ENCODE results near the gene ROR1.

The ROR1 gene

DNA sequence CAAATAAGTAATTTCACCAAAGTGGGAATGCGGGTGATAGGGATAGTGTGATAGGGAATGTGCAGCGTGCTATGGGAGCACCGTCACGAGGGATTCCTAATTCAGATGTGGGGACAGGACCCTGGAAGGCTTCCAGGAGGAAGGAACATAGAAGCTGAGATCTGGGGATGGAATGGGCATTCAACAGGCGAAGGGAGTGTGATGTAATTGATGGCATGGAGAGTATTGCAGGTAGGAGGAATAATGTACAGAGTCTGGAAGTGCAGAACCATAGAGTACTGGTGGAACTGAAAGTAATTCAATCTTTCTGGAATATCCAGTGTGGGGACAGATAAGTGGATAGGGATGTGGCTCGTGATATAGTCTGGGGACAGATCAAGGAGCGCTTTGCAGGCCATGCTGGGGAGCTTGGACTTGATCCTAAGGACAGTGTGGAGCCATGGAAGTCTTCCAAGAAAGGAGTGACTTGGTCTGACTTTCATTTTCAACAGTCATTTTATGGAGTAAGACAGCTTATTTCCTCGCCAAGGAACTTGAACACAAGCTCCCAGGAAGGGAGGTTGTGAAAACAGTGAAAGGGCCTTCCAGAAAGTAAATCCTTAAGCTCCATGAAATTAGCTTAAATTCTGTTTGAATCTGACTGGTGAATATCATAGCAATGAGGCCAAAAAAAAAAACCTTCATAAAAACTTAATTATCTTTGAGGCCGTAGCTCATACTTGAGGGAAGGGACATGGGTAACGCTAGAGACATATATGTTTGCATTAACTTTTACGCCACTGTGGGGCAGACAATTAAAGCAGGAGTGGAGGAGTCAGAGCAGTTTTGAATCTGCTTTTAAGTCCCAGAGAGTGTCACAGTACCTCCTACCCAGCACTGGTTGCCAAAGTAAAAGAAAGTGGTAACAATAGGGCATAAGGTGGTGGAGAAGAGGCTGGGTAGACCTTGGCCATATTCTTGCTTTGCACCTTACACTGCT lies 55.8 kb downstream of the ROR1 start:
- Histone ChIP-seq H3K4me1 (ENCODE audit: insufficient read depth, low read length) (peaks cover 19% of the 10 kb centered on the region), H3K9me3 (ENCODE audit: control insufficient read depth, insufficient read depth, low read length) (no peaks in the 10 kb centered on the region), H3K9ac (ENCODE audit: low read depth, low read length) (no peak overlapping the region), H3K36me3 (ENCODE audit: insufficient read depth, low read length) (no peaks in the 10 kb centered on the region)

- peaks cover 19% of the 10 kb centered on the region for H3K4me1 ChIP-seq (ENCODE audit: insufficient read depth, low read length)
- H3K9me3 ChIP-seq (ENCODE audit: control insufficient read depth, insufficient read depth, low read length): no peaks in the 10 kb centered on the region
- no peak overlapping the region for H3K9ac ChIP-seq (ENCODE audit: low read depth, low read length)
- no peaks in the 10 kb centered on the region for H3K36me3 ChIP-seq (ENCODE audit: insufficient read depth, low read length)
Measured at GRCh38 chr1:63831409-63831808, 57.6 kb downstream of the ROR1 start.

DNA sequence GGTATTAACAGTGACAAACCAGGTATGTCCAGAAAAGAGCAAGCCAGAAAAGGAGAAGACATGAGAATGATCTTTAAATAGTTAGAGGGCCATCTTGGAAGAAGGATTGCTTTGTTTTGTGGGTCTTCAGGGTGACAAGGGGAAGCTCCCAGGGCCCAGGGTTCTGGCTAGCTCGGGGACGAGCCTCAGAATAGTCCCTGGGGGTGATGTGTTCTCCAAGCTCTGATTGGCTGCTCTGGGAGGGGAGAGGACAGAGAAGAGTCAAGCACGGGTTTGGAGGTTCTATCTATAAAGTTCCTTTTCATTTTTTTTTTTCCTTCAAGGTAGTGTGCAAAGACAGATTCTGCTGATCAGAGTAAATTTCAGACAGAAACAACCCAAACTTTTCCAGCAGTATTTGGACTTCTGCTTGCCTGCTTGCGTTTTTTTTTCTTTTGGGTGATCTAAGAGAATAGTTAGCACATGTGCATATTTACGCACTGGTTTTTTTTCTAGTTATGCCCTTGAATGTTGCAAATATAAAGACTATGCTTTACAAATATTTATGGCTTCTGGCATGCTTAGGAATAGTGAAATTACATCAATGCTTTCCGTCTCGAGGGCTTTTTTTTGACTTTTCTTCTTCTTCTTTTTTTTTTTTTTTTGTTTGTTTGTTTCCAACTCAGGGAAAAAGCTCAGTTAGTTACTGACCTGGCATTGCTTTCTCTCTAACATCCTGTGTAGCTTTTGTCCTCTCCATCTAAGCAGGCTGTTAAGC lies 59.7 kb downstream of the ROR1 start:
- no peaks in the 10 kb centered on the region for H3K36me3 ChIP-seq (ENCODE audit: insufficient read depth, low read length)
- no peak overlapping the region for H3K9ac ChIP-seq (ENCODE audit: low read depth, low read length)
- peaks cover 19% of the 10 kb centered on the region for H3K4me1 ChIP-seq (ENCODE audit: insufficient read depth, low read length)
- H3K9me3 ChIP-seq (ENCODE audit: control insufficient read depth, insufficient read depth, low read length): no peaks in the 10 kb centered on the region

- no peak overlapping the region for H3K9ac ChIP-seq (ENCODE audit: low read depth, low read length)
- H3K9me3 ChIP-seq (ENCODE audit: control insufficient read depth, insufficient read depth, low read length): no peaks in the 10 kb centered on the region
- no peaks in the 10 kb centered on the region for H3K36me3 ChIP-seq (ENCODE audit: insufficient read depth, low read length)
- peaks cover 19% of the 10 kb centered on the region for H3K4me1 ChIP-seq (ENCODE audit: insufficient read depth, low read length)
Measured at GRCh38 chr1:63835128-63835527, 61.3 kb downstream of the ROR1 start.

- Histone ChIP-seq H3K4me1 (ENCODE audit: insufficient read depth, low read length) (peaks cover 19% of the 10 kb centered on the region), H3K9me3 (ENCODE audit: control insufficient read depth, insufficient read depth, low read length) (no peaks in the 10 kb centered on the region), H3K36me3 (ENCODE audit: insufficient read depth, low read length) (no peaks in the 10 kb centered on the region), H3K9ac (ENCODE audit: low read depth, low read length) (no peak overlapping the region)
Measured at GRCh38 chr1:63836374-63836773, 62.6 kb downstream of the ROR1 start.

DNA sequence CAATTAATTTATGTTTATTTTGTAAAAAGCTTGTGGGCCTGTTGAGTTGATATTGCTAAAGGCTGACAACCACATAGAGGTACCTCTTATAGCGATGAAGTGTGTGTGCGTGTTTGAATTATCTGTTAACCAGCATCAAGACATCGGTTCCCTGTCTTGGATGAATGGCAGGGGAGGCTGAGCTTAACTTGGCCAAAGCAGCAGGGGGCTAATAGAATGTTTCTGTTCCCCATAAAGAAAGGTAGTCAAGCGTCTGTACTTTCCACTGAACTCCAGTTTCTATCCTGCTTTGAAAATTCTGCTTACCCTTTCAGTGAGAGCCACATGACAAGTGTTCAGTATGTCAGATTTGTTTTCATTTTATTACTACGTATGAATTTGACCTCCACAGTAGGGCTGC lies 63.0 kb downstream of the ROR1 start:
- H3K4me1 ChIP-seq (ENCODE audit: insufficient read depth, low read length): peaks cover 15% of the 10 kb centered on the region
- H3K36me3 ChIP-seq (ENCODE audit: insufficient read depth, low read length): no peaks in the 10 kb centered on the region
- H3K9ac ChIP-seq (ENCODE audit: low read depth, low read length): no peak overlapping the region
- no peaks in the 10 kb centered on the region for H3K9me3 ChIP-seq (ENCODE audit: control insufficient read depth, insufficient read depth, low read length)

DNA sequence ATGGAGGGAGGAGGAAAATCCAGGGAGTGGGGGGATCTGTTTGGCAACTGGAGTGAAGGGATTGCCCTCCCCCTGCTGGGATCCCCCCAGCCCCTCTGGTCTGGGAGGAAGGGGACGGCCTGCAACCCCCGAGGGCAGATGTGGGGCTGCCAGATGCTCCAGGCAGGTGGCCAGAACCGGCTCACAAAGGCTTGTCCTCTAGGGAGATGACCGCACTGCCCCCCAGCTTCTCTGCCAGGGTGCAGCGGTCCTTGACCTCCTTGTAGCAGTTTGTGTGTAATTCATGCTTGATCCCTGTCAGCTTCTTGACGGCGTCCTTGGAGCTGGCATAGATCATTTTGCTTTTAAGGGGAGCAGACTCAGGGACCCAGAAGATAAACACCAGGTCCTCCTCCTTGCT lies 69.2 kb downstream of the ROR1 start:
- Histone ChIP-seq H3K36me3 (ENCODE audit: insufficient read depth, low read length) (no peaks in the 10 kb centered on the region), H3K9me3 (ENCODE audit: control insufficient read depth, insufficient read depth, low read length) (no peaks in the 10 kb centered on the region), H3K4me1 (ENCODE audit: insufficient read depth, low read length) (peaks cover 7% of the 10 kb centered on the region; the same call in 1 of the 2 replicates), H3K9ac (ENCODE audit: low read depth, low read length) (no peak overlapping the region)

DNA sequence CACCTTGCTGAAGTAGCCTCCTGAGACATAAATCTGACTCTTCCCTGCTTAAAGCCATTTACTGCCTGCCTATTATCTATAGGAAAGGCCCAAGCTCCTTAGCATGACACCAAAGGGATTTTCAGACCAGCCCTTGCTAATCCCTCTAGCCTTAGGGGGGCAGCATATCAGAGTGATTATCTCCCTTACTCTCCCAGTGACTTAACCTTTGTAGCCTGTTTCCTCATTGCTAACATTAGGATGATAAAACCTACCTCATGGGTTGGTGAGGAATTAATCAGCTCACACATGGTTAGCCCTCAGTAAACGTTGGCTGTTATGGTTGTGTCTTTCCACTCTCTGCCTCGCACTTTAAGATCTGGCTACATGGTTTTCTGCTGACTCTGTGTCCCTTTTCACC lies 70.1 kb downstream of the ROR1 start:
- Histone ChIP-seq H3K9ac (ENCODE audit: low read depth, low read length) (no peak overlapping the region), H3K4me1 (ENCODE audit: insufficient read depth, low read length) (peaks cover 13% of the 10 kb centered on the region; the same call in 1 of the 2 replicates), H3K9me3 (ENCODE audit: control insufficient read depth, insufficient read depth, low read length) (no peaks in the 10 kb centered on the region), H3K36me3 (ENCODE audit: insufficient read depth, low read length) (no peaks in the 10 kb centered on the region)

DNA sequence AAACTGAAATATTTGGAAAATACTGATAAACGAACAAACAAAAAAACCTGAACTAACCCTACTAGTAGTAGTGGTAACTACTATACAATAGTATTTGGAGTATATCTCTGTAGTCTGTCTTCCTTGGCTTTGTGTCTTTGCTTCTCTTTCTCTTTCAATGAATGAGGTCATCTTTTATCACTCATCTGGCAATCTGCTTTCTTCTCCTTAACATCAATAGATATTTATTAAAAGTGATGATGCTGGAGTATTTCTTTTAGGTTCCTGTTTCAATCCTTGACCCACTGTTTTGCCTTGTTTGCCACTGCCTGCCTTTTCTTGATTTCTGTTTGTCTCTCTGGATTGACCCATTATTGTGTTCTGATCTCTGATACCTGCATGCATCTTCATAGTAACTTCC lies 71.5 kb downstream of the ROR1 start:
- Histone ChIP-seq H3K4me1 (ENCODE audit: insufficient read depth, low read length) (peaks cover 15% of the 10 kb centered on the region; the same call in 1 of the 2 replicates), H3K9me3 (ENCODE audit: control insufficient read depth, insufficient read depth, low read length) (no peaks in the 10 kb centered on the region)

DNA sequence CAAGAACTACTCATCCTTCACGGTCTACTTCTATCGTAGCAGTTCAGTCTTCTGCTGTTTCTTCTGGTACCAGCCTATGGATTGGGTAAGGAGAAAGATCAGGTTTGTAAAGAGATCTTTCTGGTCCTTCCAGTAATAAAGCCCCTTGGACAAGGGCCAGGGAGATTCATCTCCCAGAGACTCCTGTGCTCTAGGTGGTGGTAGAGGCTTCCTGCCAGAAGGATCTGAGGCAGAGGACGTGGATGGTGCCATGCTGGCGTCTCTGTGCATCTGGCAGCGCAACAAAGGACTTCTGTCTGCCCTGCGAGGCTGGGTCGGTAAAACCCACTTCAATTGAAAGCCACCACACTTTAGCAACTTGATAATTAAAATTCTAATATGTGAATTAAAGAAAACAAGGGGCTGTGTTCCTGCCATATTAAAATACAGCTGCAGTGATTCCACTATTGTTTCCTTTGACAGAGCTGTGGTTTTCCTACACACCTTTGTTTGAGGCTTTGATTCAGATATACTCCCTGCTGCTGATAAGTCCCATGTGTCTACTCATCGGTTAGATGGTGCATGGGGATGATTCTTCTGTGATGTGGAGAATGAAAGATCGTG lies 73.6 kb downstream of the ROR1 start:
- peaks cover 15% of the 10 kb centered on the region; the same call in 1 of the 2 replicates for H3K4me1 ChIP-seq (ENCODE audit: insufficient read depth, low read length)
- no peaks in the 10 kb centered on the region for H3K36me3 ChIP-seq (ENCODE audit: insufficient read depth, low read length)
- no peak overlapping the region for H3K9ac ChIP-seq (ENCODE audit: low read depth, low read length)
- H3K9me3 ChIP-seq (ENCODE audit: control insufficient read depth, insufficient read depth, low read length): no peaks in the 10 kb centered on the region

More for the DNA sequence above, 71.5 kb downstream of the ROR1 start:
- Histone ChIP-seq H3K36me3 (ENCODE audit: insufficient read depth, low read length) (no peaks in the 10 kb centered on the region), H3K9ac (ENCODE audit: low read depth, low read length) (no peak overlapping the region)

GRCh38 chr1:63848733-63849132 lies 74.9 kb downstream of the ROR1 start:
- Histone ChIP-seq H3K9ac (ENCODE audit: low read depth, low read length) (no peak overlapping the region), H3K4me1 (ENCODE audit: insufficient read depth, low read length) (peaks cover 15% of the 10 kb centered on the region; the same call in 1 of the 2 replicates), H3K9me3 (ENCODE audit: control insufficient read depth, insufficient read depth, low read length) (no peaks in the 10 kb centered on the region), H3K36me3 (ENCODE audit: insufficient read depth, low read length) (no peaks in the 10 kb centered on the region)

GRCh38 chr1:63849149-63849548 lies 75.3 kb downstream of the ROR1 start:
- Histone ChIP-seq H3K36me3 (ENCODE audit: insufficient read depth, low read length) (no peaks in the 10 kb centered on the region), H3K4me1 (ENCODE audit: insufficient read depth, low read length) (peaks cover 12% of the 10 kb centered on the region; the same call in 1 of the 2 replicates), H3K9ac (ENCODE audit: low read depth, low read length) (no peak overlapping the region), H3K9me3 (ENCODE audit: control insufficient read depth, insufficient read depth, low read length) (no peaks in the 10 kb centered on the region)

DNA sequence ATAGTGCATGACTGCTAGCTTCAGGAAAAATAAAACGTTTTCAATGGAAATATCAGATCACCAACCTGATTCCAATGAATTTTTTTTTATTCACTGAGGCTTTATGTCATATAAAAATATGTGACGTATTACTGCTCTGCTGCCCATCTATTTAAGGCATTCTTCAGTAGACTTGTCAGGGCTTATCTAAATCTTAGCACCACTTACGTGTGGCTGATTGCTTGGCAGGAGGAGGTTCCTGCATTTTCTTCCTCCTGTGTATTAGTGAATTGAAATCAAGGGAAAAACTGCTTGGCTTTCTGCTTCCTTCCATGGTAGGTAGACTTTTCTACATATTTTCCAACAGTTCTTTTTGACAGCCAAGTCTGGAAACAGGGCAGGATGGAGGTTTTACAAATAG lies 80.3 kb downstream of the ROR1 start:
- no peak overlapping the region for H3K9ac ChIP-seq (ENCODE audit: low read depth, low read length)
- no peaks in the 10 kb centered on the region for H3K9me3 ChIP-seq (ENCODE audit: control insufficient read depth, insufficient read depth, low read length)
- H3K36me3 ChIP-seq (ENCODE audit: insufficient read depth, low read length): no peaks in the 10 kb centered on the region
- H3K4me1 ChIP-seq (ENCODE audit: insufficient read depth, low read length): peaks cover 14% of the 10 kb centered on the region; the same call in 1 of the 2 replicates

- Histone ChIP-seq H3K9me3 (ENCODE audit: control insufficient read depth, insufficient read depth, low read length) (no peaks in the 10 kb centered on the region), H3K36me3 (ENCODE audit: insufficient read depth, low read length) (no peaks in the 10 kb centered on the region), H3K4me1 (ENCODE audit: insufficient read depth, low read length) (peaks cover 14% of the 10 kb centered on the region; the same call in 1 of the 2 replicates), H3K9ac (ENCODE audit: low read depth, low read length) (no peak overlapping the region)
Measured at GRCh38 chr1:63855942-63856341, 82.1 kb downstream of the ROR1 start.

All from ES-I3 (cell line).